Ammon's horn (tissue), 1 donor: ENCODE data around the gene UNC119.
A peak's percentile ranks its signal among the peaks of the same experiment; 100 is the strongest.

Source experiments
- DNase-seq: peaks from one replicate; pipeline ENCODE4 v3.0.0-alpha.2; 2016; ENCODE audit warnings: low spot score

Gene UNC119

DNA sequence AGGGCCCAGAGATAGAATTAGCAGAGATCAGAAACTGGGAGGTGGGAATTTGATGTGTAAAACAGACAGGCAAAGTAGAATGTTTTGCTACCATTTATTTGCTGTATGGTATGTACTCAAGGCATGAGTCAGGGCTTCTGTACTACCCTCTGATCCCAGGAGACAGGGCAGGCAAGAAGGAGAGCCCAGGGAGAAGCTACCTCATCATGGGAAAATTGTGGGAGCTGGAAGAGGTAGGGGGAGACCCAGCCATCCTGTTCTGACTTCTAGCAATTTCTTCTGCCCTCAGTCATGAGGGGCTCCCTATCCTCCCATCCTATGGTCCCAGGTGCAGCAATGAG is 20.6 kb upstream of the UNC119 start:
- DNase-seq = no peak

DNA sequence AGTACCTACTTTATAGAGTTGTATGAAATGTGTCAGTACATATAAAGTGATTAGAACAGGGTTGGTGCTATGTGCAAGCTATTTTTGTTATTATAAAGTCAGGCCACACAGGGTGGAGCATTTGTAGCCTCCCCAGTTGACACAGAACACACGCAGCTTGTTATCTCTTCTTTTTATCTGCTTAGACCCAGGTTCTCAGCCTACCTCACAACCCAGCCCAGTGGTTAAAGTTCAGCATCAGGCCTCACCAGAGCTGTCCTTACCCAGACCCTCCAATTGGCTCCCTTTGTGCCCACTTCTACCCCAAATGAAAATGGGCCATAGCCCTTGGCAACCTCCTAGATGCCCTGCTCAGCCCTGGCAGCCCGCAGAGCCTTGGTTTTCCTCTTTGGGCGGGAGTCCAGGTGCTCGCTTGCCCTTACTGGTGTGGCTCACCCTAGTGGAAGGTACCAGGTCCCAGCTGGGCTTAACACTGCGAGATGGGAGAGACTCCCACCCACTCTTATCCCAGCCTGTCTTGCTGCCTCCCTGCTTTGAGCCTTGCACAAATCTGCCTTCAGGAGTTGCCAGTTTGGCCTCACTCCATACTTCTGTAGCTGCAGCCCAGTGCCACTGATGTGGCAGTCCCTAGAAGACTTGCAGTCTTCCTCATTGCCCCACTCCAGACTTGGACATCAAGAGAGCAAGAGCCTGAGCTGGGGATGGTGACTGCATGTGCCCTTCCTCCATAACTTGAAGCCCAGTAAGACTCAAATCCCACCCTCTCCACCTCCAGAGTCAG is 20.0 kb upstream of the UNC119 start:
- no peak for DNase-seq

DNA sequence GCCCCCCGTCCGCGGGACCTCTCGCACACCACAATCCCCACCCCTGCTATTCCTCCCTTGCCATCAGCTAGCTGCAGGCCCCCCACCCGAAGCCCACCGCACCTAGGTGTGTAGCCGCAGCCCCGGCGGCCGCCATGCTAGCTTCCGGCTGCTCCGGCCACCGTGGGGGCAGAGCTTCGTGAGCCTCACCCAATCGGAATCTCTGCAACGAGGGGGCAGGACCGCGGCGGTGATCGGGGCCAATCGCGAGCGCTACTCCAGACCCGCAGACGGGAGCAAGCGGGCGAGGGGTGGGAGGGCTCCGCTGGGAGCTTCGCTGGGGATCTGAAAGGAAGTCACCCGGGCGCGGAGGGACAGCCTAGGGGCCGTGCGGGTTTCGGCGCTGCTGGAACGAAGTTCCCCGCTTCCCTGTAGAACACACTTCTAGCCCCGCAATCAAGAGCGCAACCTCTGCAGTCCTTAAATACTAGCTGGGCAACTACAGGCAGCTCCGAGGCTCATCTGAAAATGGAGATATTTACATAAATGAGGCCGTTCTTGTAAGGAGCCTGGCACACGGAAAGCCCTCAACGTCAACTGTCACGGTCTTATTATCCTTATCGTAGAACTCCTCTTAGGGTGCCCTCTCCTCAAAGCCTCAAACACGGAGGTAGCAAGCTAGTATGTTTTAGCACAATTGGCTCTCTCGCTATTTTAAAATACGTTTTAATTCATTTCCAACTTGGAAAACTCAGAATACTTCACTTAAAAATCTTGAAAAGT is 19.1 kb upstream of the UNC119 start, which contains the start of gene PIGS:
TSS of gene PIGS (minus strand) at position 164 of the 762 bp plus-strand sequence. CDS start at position 136, 28 bp downstream.
- peak; percentile 98 for DNase-seq

DNA sequence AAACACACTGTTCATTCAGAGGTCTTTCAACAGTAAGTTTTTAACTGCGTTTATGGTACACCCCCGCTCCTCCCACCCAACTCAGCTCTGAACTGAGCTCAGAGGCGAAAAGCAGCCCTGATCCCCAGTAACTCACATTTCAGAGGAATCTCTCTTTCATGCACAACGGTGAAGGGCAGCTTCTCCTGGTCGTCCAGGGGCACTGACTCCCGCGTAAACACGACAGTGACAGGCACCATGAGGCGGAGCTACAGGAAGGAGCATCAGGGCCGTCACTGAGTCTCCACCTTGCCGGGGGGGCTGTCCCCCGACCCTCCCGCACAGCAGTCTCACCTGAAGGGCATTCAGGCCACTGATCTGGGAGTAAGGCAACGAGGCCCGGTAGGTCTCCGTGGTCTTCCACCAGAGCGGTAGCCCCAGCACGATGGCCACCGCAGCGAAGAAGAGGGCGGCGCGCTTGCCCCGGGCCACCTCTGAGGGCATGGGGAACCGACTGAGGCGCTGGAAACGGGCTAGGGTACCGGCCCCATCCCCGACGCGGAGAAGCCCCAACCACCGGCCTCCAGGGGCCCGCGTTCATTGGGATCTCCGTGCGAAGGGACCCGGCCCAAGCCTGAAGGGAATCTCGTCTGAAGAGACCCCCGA is 18.4 kb upstream of the UNC119 start:
- DNase-seq = peak; percentile 63

DNA sequence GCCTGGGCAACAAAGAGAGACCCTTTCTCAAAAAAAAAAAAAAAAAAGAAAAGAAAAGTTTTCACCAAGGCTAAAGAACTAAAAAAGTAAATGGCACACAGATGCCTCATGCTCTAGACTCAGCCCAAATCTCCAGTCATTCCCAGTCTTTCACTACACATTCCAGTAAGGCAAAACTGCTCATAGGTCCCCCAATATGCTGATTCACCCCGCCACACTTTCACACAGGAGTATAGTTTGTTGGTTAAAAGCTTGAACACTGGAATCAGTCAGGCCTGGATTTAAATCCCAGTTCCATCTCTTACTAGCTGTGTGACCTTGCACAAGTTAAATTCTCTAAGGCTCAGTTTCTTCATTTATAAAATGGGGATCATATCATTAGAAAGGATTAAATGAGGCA is 17.0 kb upstream of the UNC119 start:
- DNase-seq = no peak

DNA sequence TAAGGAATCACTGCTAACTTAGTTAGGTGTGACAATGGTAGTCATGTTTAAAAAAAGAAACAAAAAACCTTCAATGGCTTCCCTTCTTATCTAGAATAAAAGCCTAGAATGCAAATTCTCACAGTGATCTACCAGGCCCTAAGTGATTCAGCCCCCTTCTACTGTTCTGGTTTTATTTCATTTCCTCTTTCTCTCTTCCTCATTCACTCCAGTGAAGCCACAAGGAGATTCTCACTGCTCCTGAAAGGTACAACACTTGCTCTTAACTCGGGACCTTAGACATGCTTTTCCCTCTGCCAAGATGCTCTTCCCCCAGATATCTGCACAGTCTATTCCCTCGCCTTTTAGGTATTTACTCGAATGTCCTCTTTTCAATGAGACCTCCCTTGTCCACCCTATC is 15.2 kb upstream of the UNC119 start:
- DNase-seq = no peak

DNA sequence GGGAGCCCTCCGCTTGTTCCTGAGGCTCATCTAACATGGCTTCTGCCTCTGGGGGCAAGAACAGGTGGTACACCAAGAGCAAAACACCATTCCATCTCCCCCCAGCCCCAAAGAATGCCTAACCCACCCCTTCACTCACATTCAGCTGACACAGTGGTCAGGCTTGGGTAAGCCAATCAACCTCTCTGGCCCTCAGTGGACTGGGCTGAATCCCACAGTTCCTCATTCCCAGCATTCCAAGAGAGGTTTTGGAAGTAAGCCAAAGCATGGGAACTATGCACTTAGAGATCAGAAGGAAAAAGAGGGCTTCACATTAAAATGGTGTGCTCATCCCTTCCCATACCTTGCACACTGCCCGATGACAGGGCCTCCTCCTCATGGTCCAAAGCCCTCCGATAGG is 11.1 kb upstream of the UNC119 start:
- no peak for DNase-seq

DNA sequence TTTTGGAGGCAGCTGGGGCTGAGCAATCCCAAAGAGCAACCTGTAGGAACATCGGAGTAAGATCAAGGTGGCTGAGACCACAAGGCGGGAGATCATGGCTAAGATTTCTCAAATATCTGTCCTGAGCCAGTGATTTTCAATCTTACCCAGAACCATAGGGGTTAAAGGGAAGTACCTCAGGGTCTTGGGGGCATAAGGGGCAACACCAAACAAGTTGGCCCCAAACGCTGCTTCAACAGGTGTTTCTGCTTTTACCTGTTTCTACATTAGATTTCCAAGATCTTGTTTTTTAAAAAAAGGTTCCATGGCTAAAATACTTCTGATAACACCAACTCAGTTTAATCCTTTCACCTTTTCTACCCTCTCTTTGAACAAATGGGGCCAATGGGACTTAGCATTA is 2.6 kb upstream of the UNC119 start:
- DNase-seq = no peak

DNA sequence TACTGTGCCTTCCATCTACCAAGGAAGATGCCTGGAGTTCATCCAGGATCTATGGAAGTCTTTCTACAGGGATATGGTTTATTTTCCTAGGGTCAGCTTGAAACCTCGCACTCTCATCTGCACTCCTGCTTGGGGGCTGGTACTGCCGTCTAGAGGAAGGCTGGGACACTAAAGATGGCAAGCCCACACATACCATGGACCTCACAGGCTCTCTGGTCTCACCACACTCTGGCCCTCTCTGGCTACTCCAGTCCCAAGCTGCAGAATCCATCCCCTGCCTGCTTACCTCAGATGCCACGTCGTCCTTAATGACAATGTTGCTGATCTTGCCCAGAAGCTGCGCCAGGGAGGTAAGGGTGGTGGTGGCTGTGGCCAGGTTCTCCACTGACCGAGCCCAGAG is 2.1 kb upstream of the UNC119 start:
- DNase-seq = no peak

DNA sequence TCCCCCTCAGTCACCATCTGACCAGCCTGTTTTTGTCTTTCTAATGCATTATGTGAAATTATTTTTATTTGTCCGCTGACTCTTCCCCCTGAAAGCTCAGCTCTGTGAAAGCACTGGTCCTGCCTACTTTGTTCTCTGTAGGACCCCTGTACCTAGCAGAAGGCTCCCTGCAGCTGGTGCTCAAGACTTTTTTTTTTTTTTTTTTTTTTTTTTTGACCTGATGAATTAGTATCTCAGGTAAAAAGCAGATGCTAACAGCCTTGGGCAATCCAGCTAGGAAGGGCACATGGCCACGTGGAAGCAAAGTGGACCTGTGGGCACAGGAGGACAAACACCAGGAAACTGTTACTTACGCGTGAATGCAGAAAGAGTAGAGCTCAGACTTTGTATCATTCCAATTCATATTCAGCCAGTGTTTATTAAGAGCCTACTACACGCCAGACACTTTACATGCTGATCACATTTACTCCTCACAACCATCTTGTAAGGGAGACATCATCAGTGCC is 629 bp upstream of the UNC119 start:
- no peak for DNase-seq

DNA sequence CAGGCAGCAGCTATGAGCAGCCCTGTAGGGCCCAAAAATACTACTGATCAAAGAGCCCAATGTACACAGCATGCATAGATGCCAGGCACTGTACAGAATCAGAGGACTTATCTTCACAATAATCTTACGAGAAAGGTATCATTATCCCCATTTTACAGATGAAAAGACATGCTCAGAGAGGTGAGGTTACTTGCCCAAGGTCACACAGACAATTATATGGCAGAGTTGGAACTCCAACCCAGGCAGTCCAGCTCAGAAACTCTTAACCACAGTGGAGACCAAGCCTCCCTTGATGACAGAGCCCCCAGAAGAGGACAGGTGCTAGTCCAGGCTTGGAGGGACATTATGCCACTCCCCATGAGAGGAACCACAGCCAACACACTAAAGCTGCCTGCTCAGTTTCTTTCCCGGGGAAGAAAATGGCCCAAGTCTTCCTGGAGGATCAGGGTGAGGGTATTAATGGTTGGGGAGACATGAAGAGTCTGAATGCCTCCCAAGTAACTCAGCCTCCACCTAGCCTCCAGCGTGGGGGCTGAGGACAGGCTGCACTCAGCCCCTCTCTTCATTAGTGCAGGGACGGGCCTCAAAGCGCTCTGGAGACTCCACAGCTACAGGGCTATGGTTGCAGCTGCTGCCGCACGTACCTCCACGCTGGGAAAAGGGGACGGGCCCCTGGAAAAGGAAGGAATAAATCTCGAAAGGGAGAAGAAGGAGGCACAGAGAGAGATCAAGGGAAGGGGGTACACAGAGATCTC is 826 bp downstream of the UNC119 start:
- no peak for DNase-seq

DNA sequence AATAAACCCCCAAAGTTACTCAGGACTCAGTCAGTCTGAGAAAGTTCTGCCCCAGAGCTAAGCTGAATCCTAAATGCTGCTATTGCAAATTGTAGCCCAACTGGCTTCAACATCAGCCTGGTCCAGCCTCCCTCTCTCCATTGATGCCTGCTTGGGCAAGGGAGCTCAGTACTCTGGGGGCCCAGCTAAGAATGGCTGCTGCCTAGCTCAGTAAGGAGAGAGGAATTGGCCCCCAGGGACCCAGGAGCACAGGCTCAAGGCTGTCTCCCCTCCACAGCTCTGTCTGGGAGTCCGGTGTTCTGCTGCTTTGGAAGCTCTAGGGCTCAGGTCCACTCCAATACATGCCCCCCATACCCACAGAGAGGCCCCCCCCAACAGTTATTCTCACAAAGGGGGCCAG is 1.6 kb downstream of the UNC119 start:
- DNase-seq = no peak

DNA sequence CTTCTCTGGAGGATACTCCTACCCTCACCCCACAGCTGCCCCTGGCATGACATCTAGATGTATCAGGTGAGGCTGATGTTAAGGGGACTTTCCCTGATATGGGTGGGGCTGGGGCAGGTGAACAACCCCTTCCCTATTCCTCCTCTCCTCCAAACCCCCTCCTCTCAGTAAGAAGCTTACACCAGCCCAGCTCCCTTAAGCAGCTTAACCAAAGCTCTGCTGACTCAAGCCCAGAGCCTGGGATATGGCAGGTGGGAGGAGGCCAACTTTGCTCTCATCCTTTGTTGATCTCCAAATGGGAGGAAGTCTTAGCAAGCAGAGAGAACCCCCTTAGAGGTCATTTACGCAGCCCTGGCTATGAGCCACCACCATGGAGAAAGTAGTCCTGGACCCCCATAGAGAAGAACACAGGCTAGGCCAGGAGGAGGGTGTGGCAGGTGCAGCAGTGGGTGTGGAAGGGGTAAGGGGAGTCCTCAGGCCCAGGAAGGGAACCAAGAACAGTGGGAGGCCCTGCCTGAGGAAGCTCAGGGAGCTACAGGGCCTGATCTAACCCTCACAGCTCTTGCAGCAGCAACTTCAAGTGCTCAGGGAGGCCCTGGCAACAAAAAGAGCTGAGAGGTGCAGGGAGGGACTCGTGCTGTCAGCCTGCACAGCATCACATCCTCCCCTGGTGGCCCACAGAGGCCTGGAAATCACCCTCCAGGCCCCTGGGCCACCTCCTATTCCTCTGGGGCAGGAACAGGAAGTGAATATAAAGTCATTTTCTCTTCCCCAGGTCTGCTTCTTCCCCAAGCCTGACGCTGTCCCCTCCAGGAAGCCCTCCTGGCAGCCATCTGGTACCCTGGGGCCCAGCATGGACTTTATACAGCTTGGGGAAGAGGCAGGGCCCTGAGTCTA is 2.9 kb downstream of the UNC119 start:
- no peak for DNase-seq

DNA sequence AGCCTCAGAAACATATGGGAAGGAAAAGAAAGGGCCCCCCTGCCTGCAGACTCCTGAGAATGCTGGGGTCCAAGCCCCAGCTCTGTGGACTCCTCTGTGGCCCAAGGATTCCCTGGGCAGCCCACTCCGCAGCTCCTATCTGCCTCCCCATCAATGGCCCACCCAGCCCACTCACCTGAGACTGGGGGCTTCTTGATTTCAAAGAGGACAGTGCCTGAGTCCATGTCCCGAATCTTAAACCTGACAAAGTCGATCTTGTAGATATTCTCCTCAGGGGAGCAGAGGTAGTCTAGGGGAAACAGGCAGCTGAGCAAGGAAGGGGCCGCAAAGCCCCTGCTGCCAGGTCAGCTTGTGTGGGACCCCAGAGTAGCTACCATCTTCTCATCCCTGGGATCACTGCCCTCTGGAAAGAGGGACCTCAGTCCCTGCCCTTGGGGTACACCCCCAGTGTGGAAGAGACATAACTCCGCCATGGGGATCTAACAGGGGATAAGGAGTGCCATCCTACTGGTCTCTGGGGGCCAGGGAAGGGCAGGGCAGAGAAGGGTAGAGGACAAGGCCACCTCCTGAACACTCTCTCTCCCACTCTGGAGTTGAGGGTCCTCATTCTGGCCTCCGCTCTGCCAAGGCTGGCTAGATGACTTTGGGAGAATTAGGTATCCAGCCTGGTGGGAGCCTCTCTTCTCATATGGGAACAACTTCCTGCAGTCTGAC is 3.9 kb downstream of the UNC119 start:
- DNase-seq = no peak

DNA sequence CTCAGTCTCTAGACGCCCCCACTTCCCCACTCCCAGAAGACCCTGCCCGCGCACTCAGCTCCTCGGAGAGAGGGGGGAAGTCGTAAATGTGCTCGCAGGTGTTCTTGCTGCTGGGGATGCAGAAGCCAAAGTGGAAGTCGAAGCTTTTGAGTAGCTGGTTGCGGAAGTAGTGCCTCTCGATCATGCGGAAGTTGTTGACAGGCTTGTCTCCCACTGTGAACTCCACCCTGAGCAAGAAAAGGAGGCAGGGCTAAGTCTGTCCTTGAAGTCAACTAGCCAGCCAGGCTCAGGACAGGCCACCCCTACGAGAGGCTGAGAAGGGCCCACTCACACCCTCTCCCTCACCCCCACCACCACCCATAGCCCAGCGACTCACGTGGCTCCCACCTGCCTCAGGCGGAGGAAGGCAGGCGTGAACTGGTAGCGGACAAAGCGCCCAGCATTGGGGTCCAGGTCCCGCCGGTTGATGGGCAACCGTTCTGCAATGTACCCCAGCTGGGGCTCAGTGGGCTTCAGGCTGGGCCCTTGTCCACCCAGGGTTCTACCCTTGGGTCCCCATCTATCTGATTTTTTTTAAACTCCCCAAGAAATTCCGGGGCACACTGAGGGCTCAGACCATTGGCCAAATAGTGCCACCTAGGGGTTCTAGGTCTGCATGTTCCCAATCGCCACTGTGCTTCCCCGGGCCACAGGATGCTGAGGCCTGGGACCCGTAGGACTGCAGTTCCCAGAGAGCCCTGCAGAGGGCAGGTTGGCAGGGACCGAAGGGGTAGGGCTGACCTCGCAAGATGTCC is 4.6 kb downstream of the UNC119 start:
- peak; percentile 71 for DNase-seq

DNA sequence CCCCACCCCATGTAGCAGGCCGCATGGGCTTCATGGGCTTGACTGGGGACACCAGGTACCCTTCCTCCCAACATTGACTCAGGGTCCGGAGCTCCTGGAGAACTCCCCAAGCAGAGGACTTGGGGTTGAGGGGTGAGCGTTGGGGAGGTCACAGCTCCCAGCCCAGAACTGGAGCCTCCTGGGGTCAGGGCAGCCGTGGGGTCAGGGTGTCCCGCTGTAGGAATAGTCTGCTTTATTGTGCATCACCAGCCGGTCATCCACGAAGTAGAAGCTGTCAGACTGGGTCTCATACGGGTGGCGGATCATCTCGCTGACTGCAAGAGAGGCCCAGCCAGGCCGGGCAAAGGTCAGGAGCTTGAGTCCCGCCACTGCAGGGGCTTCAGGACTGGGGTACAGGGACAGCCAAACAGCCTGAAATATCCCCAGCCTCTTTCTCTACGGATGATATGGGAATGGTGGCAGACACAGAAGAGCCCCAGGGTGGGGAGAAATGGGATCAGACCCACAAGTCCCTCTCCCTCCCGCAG is 5.3 kb downstream of the UNC119 start:
- no peak for DNase-seq

DNA sequence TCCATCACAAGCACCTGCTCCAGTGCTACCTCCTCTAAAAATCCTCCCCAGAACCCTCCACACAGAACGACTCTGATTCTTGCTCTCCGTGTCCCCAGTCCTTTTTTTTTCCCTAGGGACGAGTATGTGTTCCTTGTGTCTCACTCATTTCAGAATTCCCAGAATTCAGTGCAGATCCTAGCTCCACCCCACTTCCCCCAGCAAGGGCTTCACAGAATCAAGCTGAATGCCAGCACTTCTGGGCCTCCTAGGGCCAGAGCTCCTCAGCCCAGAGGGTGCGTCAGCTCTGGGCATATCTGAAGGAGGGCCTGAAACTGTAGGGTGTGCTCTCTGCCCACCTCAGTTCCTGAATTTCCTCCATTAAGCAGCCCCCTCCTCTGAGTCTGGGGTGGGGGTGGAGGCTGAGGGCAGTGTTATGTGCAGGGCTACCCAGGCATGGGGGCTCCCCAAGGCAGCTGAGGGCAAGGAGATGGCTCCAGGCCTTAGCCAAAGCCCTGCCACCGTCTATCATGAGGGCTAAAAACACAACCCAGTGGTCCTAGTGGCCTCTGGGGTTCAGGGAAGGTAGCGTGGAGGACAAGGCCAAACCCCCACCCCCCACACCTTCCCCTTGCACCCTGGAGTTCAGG is 6.5 kb downstream of the UNC119 start:
- no peak for DNase-seq

DNA sequence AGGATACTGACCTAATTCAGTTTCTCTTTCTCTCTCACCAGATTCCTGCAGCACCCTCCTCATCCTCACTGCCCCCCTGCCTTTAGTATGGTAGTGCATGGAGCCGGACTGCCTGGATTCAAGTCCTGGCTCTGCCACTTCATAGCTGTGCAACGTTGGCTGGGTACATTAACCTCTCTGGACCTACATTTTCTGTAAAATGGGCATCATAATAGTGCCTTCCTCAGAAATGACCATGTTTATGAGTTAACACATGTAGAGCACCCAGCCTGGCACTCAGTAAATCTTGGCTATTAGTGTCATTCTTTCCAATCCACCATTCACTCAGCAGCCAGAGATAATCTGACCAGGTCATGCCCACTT is 7.3 kb downstream of the UNC119 start:
- DNase-seq = no peak
